Panc1 (cell line): ENCODE results near the gene WNT7A. TPM values are rescaled to one million over a fixed set of nuclear protein-coding genes. Genes with fewer than 3 reads are reported as not detected.
A peak's percentile ranks its signal among the peaks of the same experiment; 100 is the strongest.
"Not testable (repeated sequence)": the region's sequence is repeated elsewhere in the genome, so short reads cannot be mapped to it uniquely, and the experiment has no call there.

ENCODE experiments used
- ATAC-seq: fragments of 200-7000 bp; cut with Tn5 transposase; 2 replicates; pipeline ENCODE4 v1.9.1; 2020; ENCODE audit warnings: mild to moderate bottlenecking, moderate library complexity
- Bru-seq: library from RNA; stranded (reverse); fragments of 400-500 nt; gene quantifications from one replicate; lab custom pipeline; 2021; lab: Mats Ljungman, UMichigan
- BruChase-seq, 2 experiments: library from RNA; stranded (reverse); fragments of 400-500 nt; gene quantifications; one replicate each; lab custom pipeline; 2021; lab: Mats Ljungman, UMichigan
- BruUV-seq: library from RNA; stranded (reverse); fragments of 400-500 nt; replicated peaks from 2 replicates; lab custom pipeline; 2021; lab: Mats Ljungman, UMichigan
- CTCF ChIA-PET: fragments of 300-600 bp; sonication (Branson Sonifier 250); formaldehyde crosslinking; loops from one replicate; lab custom pipeline; 2022; ENCODE audit warnings: antibody characterized with exemption; lab: Charles Lee
- POLR2A ChIA-PET: fragments of 300-600 bp; sonication (Branson Sonifier 250); formaldehyde crosslinking; loops from one replicate; lab custom pipeline; 2022; ENCODE audit warnings: antibody characterized with exemption; lab: Charles Lee
- DNase-seq: peaks from one replicate; pipeline ENCODE4 v3.0.0-alpha.2; 2010; ENCODE audit warnings: low read depth, low spot score
- H3K27ac ChIP-seq: 2 replicates; pipeline ENCODE4 v1.5.1; 2011; ENCODE audit warnings: mild to moderate bottlenecking, low read length, inconsistent platforms
- H3K27me3 ChIP-seq: fragments of 200-500 bp; sonication (Bioruptor generic); 2 replicates; pipeline ENCODE4 v1.6.0; 2014; ENCODE audit warnings: low read length, inconsistent platforms; ENCODE audit not compliant: control insufficient read depth, insufficient read depth
- H3K36me3 ChIP-seq: fragments of 200-500 bp; sonication (Bioruptor generic); 2 replicates; pipeline ENCODE4 v1.5.1; 2014; ENCODE audit warnings: inconsistent platforms, mild to moderate bottlenecking, low read length, moderate library complexity; ENCODE audit not compliant: control insufficient read depth, insufficient read depth
- H3K4me1 ChIP-seq: 2 replicates; pipeline ENCODE4 v1.5.1; 2011; ENCODE audit warnings: inconsistent platforms, mild to moderate bottlenecking, low read length, moderate library complexity; ENCODE audit not compliant: control insufficient read depth, insufficient read depth
- H3K4me3 ChIP-seq, 2 experiments: 2 replicates each; pipeline ENCODE4 v1.5.1; 2011 to 2012; ENCODE audit warnings: low read depth in 2 of 2, low read length in 2 of 2, mild to moderate bottlenecking in 2 of 2, inconsistent platforms in 1 of 2, moderate library complexity in 1 of 2
- H3K9me3 ChIP-seq: fragments of 200-500 bp; sonication (Bioruptor generic); 2 replicates; pipeline ENCODE4 v1.5.1; 2014; ENCODE audit warnings: low read depth, mild to moderate bottlenecking, inconsistent platforms, low read length, moderate library complexity; ENCODE audit not compliant: control insufficient read depth, insufficient read depth
- POLR2AphosphoS5 ChIP-seq: IDR thresholded peaks from 2 replicates; pipeline ENCODE4 v1.6.1; 2012; ENCODE audit warnings: mild to moderate bottlenecking, low read depth, low read length, moderate library complexity
- TCF7L2 ChIP-seq: IDR thresholded peaks from 2 replicates; pipeline ENCODE4 v1.6.1; 2011; ENCODE audit warnings: mild to moderate bottlenecking, low read depth, low read length, inconsistent platforms
- in situ Hi-C: cut with HindIII; loops from 2 replicates; pipeline ENCODE4 v1.10.0; 2016; ENCODE audit warnings: low sequenced_read_pairs, low pct_unique_long_range_greater_than_20kb
- intact Hi-C: fragments of 100-400 bp; cut with micrococcal nuclease; formaldehyde crosslinking; loops from one replicate; pipeline ENCODE4 v1.10.0; 2022; ENCODE audit not compliant: unreplicated experiment
- long read RNA-seq: library from polyadenylated mRNA; unstranded; transcript quantifications from one replicate; pipeline ENCODE4 v2.0.0, GENCODE V29; 2021; ENCODE audit not compliant: unreplicated experiment
- polyA plus RNA-seq: library from polyadenylated mRNA; unstranded; fragments of >200 nt; gene quantifications from one replicate; pipeline ENCODE4 v1.2.1, GENCODE V29; 2012; ENCODE audit warnings: missing spikeins; ENCODE audit not compliant: insufficient read length
- total RNA-seq: library from RNA; stranded (reverse); gene quantifications from one replicate; pipeline ENCODE4 v1.2.1, GENCODE V29; 2021; ENCODE audit not compliant: unreplicated experiment
- TF ChIP-seq, protein P1 (sequence below): fragments of 450-650 bp; IDR thresholded peaks from 2 replicates; pipeline ENCODE4 v1.5.1; 2017; ENCODE audit warnings: mild to moderate bottlenecking

WNT7A gene
- total RNA-seq, result not detected
- not detected for polyA plus RNA-seq
- percentile 6 among the genes with signal in this experiment for Bru-seq, nascent RNA
- BruChase-seq, experiment 1, labeled RNA remaining after a 2-hour chase, result percentile 3 among the genes with signal in this experiment
- percentile 2 among the genes with signal in this experiment for BruChase-seq, experiment 2, labeled RNA remaining after a 6-hour chase
- long read RNA-seq, result 0 reads

DNA sequence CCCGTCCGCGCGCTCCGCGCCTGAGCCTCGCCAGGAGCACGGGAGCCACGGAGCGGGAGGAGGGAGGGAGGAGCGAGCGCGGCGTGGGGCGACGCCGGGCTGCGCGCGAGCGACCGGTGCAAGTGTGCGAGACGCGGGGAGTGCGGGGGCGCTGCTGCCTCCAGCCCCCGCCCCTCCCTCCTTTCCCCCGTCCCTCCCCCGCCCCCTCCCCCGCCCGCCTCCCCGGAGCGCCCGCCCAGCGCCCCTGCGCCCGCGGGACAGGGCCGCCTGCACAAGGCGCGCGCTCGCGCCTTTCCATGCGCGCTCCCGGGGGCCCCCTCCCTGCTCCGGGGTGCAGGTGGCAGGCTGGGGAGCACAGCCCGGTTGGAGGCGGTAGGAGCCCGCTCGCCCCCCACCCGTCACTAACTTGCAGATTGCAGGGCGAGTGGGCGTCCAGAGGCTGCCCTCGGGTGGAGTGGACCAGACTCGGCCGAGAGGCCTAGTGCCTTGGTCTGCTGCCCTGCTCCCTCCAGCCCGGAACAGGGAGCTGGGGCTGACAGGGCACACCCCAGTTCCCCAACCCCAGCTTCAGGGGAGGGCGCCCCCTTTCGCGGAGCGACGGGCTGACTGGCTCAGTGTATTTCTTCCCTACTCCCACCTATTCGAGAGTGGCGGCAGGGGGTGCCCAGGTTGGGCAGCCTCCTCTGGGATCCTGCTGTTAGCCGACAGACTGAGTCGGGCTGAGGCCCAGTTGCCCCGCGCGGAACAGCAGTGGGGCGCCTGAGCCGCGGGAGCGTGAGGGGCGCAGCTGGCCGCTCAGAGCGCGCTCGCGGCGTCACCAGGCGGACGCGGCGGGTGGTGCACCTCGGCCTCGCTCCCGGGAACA, at the start of gene WNT7A:
Gene WNT7A (minus strand): TSS at position 126 of the 865 bp plus-strand sequence. CDS start 255 bp downstream, outside the sequence.
- intact Hi-C loops, result no loop called here
- Histone ChIP-seq H3K36me3 (no peaks in the 10 kb centered on the region), H3K27ac (no peak within 1 kb of the TSS), H3K27me3 (peaks cover 16% of the 10 kb centered on the region), H3K4me3 (peak within 1 kb of the TSS; percentile 12 to 34; a peak in 3 of 4 replicates), H3K9me3 (no peaks in the 10 kb centered on the region), H3K4me1 (no peaks in the 10 kb centered on the region; the same call in 1 of the 2 replicates)
- POLR2A ChIA-PET, result no interaction called here
- CTCF ChIA-PET, result interaction anchor here (1.0 to 1.8 kb wide), 5 partner anchors 114 to 232 kb away, joined by 3 to 10 read pairs (median 4); no protein-coding TSS in a partner anchor
- peak; percentile 76 for ATAC-seq
- BruUV-seq, result no TSS peak
- TF ChIP-seq, protein P1, sequence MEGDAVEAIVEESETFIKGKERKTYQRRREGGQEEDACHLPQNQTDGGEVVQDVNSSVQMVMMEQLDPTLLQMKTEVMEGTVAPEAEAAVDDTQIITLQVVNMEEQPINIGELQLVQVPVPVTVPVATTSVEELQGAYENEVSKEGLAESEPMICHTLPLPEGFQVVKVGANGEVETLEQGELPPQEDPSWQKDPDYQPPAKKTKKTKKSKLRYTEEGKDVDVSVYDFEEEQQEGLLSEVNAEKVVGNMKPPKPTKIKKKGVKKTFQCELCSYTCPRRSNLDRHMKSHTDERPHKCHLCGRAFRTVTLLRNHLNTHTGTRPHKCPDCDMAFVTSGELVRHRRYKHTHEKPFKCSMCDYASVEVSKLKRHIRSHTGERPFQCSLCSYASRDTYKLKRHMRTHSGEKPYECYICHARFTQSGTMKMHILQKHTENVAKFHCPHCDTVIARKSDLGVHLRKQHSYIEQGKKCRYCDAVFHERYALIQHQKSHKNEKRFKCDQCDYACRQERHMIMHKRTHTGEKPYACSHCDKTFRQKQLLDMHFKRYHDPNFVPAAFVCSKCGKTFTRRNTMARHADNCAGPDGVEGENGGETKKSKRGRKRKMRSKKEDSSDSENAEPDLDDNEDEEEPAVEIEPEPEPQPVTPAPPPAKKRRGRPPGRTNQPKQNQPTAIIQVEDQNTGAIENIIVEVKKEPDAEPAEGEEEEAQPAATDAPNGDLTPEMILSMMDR, result peak; percentile 93
- TF ChIP-seq POLR2AphosphoS5, result no peak
- no peak for TF ChIP-seq TCF7L2
- no peak for DNase-seq
- in situ Hi-C loops, result no loop called here

DNA sequence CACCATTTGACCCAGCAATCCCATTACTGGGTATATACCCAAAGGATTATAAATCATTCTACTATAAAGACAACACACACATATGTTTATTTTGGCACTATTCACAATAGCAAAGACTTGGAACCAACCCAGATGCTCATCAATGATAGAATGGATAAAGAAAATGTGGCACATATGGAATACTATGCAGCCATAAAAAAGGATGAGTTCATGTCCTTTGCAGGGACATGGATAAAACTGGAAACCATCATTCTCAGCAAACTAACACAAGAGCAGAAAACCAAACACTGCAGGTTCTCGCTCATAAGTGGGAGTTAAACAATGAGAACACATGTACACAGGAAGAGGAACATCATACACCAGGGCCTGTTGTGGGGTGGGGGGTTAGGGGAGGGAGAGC, 48.9 kb upstream of the WNT7A start:
- BruUV-seq, intact Hi-C loops, H3K27ac ChIP-seq, H3K9me3 ChIP-seq, DNase-seq, H3K36me3 ChIP-seq, H3K27me3 ChIP-seq, CTCF ChIA-PET, in situ Hi-C loops, H3K4me1 ChIP-seq, H3K4me3 ChIP-seq, POLR2A ChIA-PET, ATAC-seq: not testable (repeated sequence)

- Histone ChIP-seq H3K27me3 (no peaks in the 10 kb centered on the region; the same call in 1 of the 2 replicates), H3K36me3 (no peaks in the 10 kb centered on the region), H3K27ac (no peak overlapping the region), H3K4me1 (no peaks in the 10 kb centered on the region), H3K4me3 (no peak overlapping the region), H3K9me3 (no peaks in the 10 kb centered on the region)
- TF ChIP-seq, protein P1, result peak; percentile 57
- TF ChIP-seq TCF7L2, result no peak
- DNase-seq, result no peak
- ChIA-PET POLR2A (no interaction called here), CTCF (no interaction called here)
- intact Hi-C loops, result no loop called here
- ATAC-seq, result no peak
- in situ Hi-C loops, result no loop called here
- no TSS peak for BruUV-seq
Observed at GRCh38 chr3:13927295-13927694, 47.4 kb upstream of the WNT7A start.
